Subcutaneous adipose tissue (tissue), 4 donors: ENCODE data around the gene VPS13A. TPM values are rescaled to one million over a fixed set of nuclear protein-coding genes. Genes with fewer than 3 reads are reported as not detected.

Source experiments
- CTCF ChIP-seq: fragments of 450-650 bp; IDR thresholded peaks from one replicate; pipeline ENCODE4 v1.5.1; 2016; ENCODE audit warnings: low read depth, mild to moderate bottlenecking, control low read depth, antibody characterized with exemption, moderate library complexity
- total RNA-seq, 4 donors: library from RNA; depleted of rRNA; stranded (reverse); fragments of >200 nt; gene quantifications; one replicate each; pipeline ENCODE4 v1.1.0, GENCODE V29; 2016

Gene VPS13A
- total RNA-seq, 4 donors from 2014 or later: 24.1 to 47.6 (median 36.8) TPM

DNA sequence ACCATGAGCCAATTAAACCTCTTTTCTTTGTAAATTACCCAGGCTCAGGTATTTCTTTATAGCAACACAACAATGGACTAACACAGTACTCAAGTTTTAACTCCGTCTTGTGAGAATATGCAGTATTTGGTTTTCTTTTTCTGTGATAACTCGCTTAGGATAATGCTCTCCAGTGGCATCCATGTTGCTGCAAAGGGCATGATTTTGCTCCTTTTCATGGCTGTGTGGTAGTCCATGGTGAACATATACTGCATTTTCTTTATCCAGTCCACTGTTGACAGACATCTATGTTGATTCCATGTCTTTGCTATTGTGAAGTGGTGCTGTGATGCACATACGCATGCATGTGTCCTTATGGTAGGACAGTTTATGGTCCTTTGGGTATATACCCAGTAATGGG lies 10.9 kb downstream of the VPS13A start:
- no peak for TF ChIP-seq CTCF

GRCh38 chr9:77194423-77194822 lies 17.1 kb downstream of the VPS13A start:
- TF ChIP-seq CTCF: no peak

DNA sequence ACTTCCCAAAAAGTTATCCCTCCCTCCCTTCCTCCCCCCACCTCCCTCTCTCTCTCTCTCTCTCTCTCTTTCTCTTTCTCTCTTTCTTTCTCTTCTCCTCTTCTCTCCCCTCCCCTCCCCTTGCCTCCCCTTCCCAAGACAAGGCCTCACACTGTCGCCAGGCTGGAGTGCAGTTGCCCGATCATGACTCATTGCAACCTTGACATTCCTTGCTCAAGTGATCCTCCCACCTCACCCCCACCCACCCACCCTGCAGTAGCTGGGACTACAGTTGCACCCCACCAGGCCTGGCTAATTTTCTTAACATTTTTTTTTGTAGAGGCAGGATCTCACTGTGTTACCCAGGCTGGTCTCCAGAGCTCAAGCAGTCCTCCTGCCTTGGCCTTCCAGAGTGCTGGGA lies 32.8 kb downstream of the VPS13A start:
- no peak for TF ChIP-seq CTCF

GRCh38 chr9:77211561-77211960 lies 34.2 kb downstream of the VPS13A start:
- TF ChIP-seq CTCF: no peak

GRCh38 chr9:77212801-77213200 lies 35.5 kb downstream of the VPS13A start:
- TF ChIP-seq CTCF: no peak

DNA sequence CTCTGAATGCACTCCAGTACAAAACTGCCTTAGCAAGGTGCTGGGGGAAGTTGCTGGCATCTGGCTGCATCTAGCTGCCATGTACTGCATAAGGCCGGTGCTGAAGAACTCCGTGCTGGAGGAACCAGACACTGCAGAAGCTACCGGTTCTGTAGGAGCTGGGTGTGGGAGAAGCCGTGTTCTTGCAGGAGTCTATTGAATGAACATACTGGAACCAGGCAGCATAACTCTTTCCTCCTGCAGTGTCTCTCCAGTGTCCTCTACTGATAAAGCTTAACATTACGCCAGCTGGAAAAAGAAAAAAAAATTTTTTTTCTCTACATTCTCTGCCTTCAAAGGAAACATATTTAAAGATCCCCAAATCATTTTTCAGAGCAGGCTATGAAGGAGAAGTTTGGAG lies 38.5 kb downstream of the VPS13A start:
- no peak for TF ChIP-seq CTCF

DNA sequence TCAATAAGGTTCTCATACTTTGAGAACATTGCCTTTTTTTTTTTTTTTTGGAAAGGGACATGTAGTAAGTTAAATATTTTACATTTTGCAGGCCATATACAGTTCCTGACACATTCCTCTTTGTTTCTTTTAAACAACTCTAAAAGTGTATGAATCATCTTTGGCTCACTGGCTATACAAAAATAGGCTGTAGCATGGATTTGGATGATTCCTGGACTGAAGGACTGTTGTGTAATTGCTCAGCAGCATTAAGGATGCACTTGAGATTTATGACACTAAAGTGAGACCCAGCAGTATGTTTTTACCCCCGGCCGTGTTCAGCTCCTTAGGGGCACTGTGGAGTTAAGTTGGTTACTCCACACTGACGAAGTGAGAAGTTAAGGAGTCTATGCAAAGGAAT lies 41.3 kb downstream of the VPS13A start:
- TF ChIP-seq CTCF: no peak
